ENCODE measurements around the gene UNC5C. TPM values are rescaled to one million over a fixed set of nuclear protein-coding genes. Genes with fewer than 3 reads are reported as not detected.

UNC5C gene
- total and polyA plus RNA-seq, 2 of the 8 experiments (the other 6 are each of a cell fraction or from before 2014, with no cell fraction given), result 0.30 to 1.3 TPM

GRCh38 chr4:95465010-95465409 is 83.8 kb downstream of the UNC5C start:
- Histone ChIP-seq H3K18ac (ENCODE audit: extremely low read depth, low read length) (no peak overlapping the region), H3K79me2 (ENCODE audit: control insufficient read depth in 1 of 2, insufficient read depth in 2 of 2, low read length in 2 of 2) (no peaks in the 10 kb centered on the region), H4K5ac (ENCODE audit: insufficient read length, low read depth, low read length) (no peak overlapping the region), H2AFZ (ENCODE audit: low read length) (no peak overlapping the region), H2AK5ac (ENCODE audit: low read depth, low read length) (no peak overlapping the region), H3K4me3 (ENCODE audit: extremely low read depth in 1 of 4, insufficient read depth in 2 of 4, low read depth in 3 of 4, low read length in 4 of 4) (no peak overlapping the region), H2BK5ac (ENCODE audit: low read depth, low read length) (no peak overlapping the region), H2BK15ac (ENCODE audit: low read length) (no peak overlapping the region), H2BK20ac (ENCODE audit: low read length) (no peak overlapping the region), H3K4ac (replicated peaks; ENCODE audit: insufficient read length, low read depth, low read length) (no peak overlapping the region), H3K23me2 (ENCODE audit: low read depth, low read length) (no peaks in the 10 kb centered on the region), H4K91ac (replicated peaks; ENCODE audit: insufficient read length, low read length) (no peak overlapping the region), H3K14ac (ENCODE audit: insufficient read length) (no peak overlapping the region), H2BK120ac (replicated peaks; ENCODE audit: low read depth, low read length) (no peak overlapping the region), H3K23ac (ENCODE audit: insufficient read length) (no peak overlapping the region), H3K4me1 (replicated peaks in 1 of 4; ENCODE audit: control insufficient read depth in 3 of 4, insufficient read depth in 4 of 4, low read length in 3 of 4) (no peaks in the 10 kb centered on the region), H3K56ac (replicated peaks; ENCODE audit: insufficient read length, low read depth, low read length) (no peak overlapping the region), H3K36me3 (ENCODE audit: control insufficient read depth in 2 of 4, insufficient read depth in 4 of 4, low read length in 3 of 4) (no peaks in the 10 kb centered on the region), H3K9ac (replicated peaks in 1 of 4; ENCODE audit: extremely low read depth in 1 of 4, low read depth in 3 of 4, low read length in 3 of 4) (no peak overlapping the region), H3K9me3 (ENCODE audit: insufficient read depth in 2 of 2, low read depth in 1 of 2, low read length in 1 of 2) (no peaks in the 10 kb centered on the region), H2BK12ac (ENCODE audit: low read depth, low read length) (no peak overlapping the region), H3K4me2 (ENCODE audit: insufficient read depth in 1 of 2, low read depth in 2 of 2, low read length in 2 of 2) (no peak overlapping the region), H3K79me1 (ENCODE audit: low read depth, low read length) (no peaks in the 10 kb centered on the region), H4K20me1 (replicated peaks in 1 of 2; ENCODE audit: control insufficient read depth in 1 of 2, insufficient read depth in 2 of 2, low read length in 2 of 2) (no peaks in the 10 kb centered on the region), H4K8ac (ENCODE audit: extremely low read depth, insufficient read depth, low read length) (no peak overlapping the region), H3K27me3 (replicated peaks in 1 of 4; ENCODE audit: control insufficient read depth in 3 of 4, extremely low read depth in 1 of 4, insufficient read depth in 3 of 4, low read length in 3 of 4) (no peaks in the 10 kb centered on the region), H3K27ac (ENCODE audit: low read depth, low read length) (no peak overlapping the region)
- CTCF ChIA-PET (ENCODE audit: partially characterized antibody), result no interaction called here
- FAIRE-seq, result no peak
- POLR2A ChIA-PET (ENCODE audit: partially characterized antibody), result no interaction called here
- WGBS, 2 experiments (ENCODE audit: extremely low coverage in 1 of 2, insufficient coverage in 1 of 2, insufficient read length in 1 of 2, insufficient replicate concordance in 2 of 2, low coverage in 1 of 2, low lambda C conversion rate in 2 of 2, missing lambda C conversion rate in 1 of 2), result 92% methylated on average over 6 of the region's 6 CpGs; no CpG with 5 or more reads in 1 of the 2 experiments
- TF ChIP-seq SIN3A (conservative IDR thresholded peaks at IDR 0.05 in 1 of 2, IDR thresholded peaks at IDR 0.05 in 1 of 2; ENCODE audit: low read depth in 1 of 2, low read length in 2 of 2) (no peak), ATF3 (IDR thresholded peaks at IDR 0.05; ENCODE audit: insufficient read depth, low read depth, low read length) (no peak), FOSL1 (IDR thresholded peaks at IDR 0.05; ENCODE audit: insufficient read depth, low read depth, low read length) (no peak), SAP30 (IDR thresholded peaks at IDR 0.05; ENCODE audit: insufficient read depth, insufficient replicate concordance, low read length) (no peak), SP1 (IDR thresholded peaks at IDR 0.05; ENCODE audit: low read depth, low read length) (no peak), EP300 (IDR thresholded peaks at IDR 0.05; ENCODE audit: borderline replicate concordance in 1 of 2, low read depth in 2 of 2, low read length in 2 of 2) (no peak), ATF2 (IDR thresholded peaks at IDR 0.05; ENCODE audit: low read length) (no peak)
- TF ChIP-seq, protein P1, sequence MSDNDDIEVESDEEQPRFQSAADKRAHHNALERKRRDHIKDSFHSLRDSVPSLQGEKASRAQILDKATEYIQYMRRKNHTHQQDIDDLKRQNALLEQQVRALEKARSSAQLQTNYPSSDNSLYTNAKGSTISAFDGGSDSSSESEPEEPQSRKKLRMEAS (IDR thresholded peaks at IDR 0.05), result no peak
- TF ChIP-seq, protein P2, sequence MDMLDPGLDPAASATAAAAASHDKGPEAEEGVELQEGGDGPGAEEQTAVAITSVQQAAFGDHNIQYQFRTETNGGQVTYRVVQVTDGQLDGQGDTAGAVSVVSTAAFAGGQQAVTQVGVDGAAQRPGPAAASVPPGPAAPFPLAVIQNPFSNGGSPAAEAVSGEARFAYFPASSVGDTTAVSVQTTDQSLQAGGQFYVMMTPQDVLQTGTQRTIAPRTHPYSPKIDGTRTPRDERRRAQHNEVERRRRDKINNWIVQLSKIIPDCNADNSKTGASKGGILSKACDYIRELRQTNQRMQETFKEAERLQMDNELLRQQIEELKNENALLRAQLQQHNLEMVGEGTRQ (IDR thresholded peaks at IDR 0.05; ENCODE audit: low read length), result no peak
- no peak for DNase-seq (ENCODE audit: low read depth in 1 of 2, low spot score in 2 of 2)
